HFF-Myc (cell line): ENCODE measurements around the gene PCDHGB3.
"Not testable (repeated sequence)": the region's sequence is repeated elsewhere in the genome, so short reads cannot be mapped to it uniquely, and the experiment has no call there.

Experiments
- DNase-seq: peaks from one replicate; pipeline ENCODE4 v3.0.0-alpha.2; 2011; ENCODE audit warnings: low read depth; ENCODE audit errors: extremely low read depth
- H3K4me3 ChIP-seq: replicated peaks from 2 replicates; pipeline ENCODE4 v1.5.1; 2011; ENCODE audit warnings: low read depth, mild to moderate bottlenecking, control low read depth, low read length
- TF ChIP-seq, protein P1 (sequence below): IDR thresholded peaks from 2 replicates; pipeline ENCODE4 v1.5.1; 2012; ENCODE audit warnings: mild to moderate bottlenecking, low read depth, low read length, control low read depth; ENCODE audit errors: missing control alignments

Gene PCDHGB3

DNA sequence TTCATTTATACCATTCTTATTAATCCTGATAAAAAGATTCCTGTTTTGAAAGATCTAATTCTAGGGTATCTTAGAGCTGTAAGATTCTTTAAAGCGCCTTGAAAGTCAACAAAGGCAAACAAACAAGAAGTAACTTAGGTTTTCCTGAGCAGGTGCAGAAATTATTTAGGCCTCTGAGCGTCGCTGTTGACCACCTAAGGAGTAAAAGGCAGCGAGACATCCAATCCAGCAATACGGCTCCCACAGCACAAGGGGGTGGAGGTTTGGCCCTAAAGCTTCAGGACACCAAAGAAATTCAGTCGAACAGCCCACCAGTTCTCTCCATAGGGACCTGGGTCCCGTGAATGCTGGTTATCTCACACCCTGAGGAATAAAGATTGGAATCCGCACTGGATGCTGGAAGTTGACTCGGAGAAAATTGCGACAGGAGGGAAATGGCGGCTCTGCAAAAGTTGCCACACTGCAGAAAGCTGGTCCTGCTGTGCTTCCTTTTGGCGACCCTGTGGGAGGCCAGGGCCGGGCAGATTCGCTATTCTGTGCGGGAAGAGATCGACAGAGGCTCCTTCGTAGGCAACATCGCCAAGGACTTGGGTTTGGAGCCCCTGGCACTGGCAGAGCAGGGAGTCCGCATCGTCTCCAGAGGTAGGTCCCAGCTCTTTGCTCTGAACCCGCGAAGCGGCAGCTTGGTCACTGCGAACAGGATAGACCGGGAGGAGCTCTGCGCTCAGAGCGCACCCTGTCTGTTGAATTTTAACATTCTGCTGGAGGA lies 31.3 kb upstream of the PCDHGB3 start, which contains the start of gene PCDHGA2:
Gene PCDHGA2, plus strand, starts transcription at position 223 of the 769 bp plus-strand sequence.
- DNase-seq = no peak
- TF ChIP-seq, protein P1, sequence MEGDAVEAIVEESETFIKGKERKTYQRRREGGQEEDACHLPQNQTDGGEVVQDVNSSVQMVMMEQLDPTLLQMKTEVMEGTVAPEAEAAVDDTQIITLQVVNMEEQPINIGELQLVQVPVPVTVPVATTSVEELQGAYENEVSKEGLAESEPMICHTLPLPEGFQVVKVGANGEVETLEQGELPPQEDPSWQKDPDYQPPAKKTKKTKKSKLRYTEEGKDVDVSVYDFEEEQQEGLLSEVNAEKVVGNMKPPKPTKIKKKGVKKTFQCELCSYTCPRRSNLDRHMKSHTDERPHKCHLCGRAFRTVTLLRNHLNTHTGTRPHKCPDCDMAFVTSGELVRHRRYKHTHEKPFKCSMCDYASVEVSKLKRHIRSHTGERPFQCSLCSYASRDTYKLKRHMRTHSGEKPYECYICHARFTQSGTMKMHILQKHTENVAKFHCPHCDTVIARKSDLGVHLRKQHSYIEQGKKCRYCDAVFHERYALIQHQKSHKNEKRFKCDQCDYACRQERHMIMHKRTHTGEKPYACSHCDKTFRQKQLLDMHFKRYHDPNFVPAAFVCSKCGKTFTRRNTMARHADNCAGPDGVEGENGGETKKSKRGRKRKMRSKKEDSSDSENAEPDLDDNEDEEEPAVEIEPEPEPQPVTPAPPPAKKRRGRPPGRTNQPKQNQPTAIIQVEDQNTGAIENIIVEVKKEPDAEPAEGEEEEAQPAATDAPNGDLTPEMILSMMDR = peak; percentile 48
- peak within 1 kb of the TSS; percentile 11; the same call in 1 of the 2 replicates for H3K4me3 ChIP-seq

DNA sequence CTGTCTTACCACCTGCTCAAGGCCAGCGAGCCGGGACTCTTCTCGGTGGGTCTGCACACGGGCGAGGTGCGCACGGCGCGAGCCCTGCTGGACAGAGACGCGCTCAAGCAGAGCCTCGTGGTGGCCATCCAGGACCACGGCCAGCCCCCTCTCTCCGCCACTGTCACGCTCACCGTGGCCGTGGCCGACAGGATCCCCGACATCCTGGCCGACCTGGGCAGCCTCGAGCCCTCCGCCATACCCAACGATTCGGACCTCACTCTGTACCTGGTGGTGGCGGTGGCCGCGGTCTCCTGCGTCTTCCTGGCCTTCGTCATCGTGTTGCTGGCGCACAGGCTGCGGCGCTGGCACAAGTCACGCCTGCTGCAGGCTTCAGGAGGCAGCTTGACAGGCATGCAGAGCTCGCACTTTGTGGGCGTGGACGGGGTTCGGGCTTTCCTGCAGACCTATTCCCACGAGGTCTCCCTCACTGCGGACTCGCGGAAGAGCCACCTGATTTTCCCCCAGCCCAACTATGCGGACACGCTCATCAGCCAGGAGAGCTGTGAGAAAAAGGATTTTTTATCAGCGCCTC lies 29.2 kb upstream of the PCDHGB3 start:
- not testable (repeated sequence) for H3K4me3 ChIP-seq, DNase-seq

DNA sequence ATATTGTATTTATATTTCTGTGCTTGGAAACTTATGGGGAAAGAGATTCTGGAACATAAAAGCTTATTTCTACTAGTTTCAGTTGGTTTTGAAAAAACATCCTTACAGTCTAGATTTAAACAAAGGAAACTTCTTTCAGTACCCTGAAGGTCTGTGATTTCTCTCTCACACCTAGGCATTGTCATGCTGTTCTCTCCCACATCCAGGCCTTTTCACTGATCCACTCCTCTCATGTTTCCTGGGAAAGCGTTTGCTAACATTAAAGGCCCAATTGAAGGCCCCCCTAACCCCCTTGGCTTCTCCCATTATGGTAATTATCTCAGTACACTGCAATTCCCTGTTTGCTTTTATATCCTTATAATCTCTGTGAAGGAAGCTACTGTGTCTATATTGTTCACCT lies 27.3 kb upstream of the PCDHGB3 start:
- TF ChIP-seq, protein P1 = no peak
- no peak overlapping the region for H3K4me3 ChIP-seq
- no peak for DNase-seq

DNA sequence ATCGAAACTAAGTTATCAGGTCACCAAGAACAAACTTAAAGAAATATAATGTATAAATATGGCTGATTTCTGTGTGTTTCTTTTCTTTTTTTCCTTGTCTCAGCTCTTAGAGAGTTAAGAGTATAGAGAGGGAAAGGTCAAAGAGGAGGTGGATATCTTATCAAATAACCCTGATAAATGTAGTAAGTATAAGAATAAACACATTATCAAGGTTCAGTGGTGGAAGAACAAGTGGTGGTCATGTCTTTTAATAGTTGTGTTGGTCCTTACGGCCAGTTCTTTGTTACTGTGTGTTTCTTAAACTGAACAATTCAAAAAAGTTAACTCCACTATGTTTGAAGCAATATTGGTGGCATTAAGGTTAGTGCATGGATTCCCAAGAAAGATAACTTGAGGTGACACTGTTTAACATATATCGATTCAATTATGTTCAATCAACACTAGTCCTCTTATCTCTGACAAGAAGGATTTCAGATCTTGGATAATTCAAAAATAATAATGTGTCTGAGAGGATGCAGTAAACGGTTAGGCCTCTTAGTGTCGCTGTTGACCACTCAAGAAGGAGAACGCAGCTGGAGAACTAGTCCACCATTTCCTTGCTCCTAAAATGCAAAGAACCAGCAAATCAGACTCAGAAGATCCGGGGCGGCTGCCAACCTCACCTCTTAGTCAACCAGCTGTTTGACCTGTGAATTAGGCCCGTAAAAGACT lies 26.6 kb upstream of the PCDHGB3 start, which contains the start of gene PCDHGA3:
Gene PCDHGA3, plus strand, starts transcription at position 588 of the 711 bp plus-strand sequence. CDS start 205 bp downstream, outside the sequence.
- DNase-seq = no peak
- H3K4me3 ChIP-seq = no peak within 1 kb of the TSS

DNA sequence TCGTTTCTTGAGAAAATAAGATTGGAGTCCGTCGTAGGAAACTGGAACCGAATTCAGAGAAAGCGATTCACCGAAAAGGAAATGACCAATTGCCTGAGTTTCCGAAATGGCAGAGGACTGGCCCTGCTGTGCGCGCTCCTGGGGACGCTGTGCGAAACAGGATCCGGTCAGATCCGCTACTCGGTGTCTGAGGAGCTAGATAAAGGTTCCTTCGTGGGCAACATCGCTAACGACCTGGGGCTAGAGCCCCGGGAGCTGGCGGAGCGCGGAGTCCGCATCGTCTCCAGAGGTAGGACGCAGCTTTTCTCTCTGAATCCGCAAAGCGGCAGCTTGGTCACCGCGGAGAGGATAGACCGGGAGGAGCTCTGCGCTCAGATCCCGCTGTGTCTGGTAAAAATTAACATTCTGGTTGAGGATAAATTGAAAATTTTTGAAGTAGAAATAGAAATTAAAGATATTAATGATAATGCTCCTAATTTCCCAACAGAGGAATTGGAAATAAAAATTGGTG lies 26.0 kb upstream of the PCDHGB3 start:
- TF ChIP-seq, protein P1 = no peak
- H3K4me3 ChIP-seq = no peak overlapping the region
- no peak for DNase-seq

More for the DNA sequence above, 26.6 kb upstream of the PCDHGB3 start, which contains the start of gene PCDHGA3:
- TF ChIP-seq, protein P1 = peak; percentile 37

DNA sequence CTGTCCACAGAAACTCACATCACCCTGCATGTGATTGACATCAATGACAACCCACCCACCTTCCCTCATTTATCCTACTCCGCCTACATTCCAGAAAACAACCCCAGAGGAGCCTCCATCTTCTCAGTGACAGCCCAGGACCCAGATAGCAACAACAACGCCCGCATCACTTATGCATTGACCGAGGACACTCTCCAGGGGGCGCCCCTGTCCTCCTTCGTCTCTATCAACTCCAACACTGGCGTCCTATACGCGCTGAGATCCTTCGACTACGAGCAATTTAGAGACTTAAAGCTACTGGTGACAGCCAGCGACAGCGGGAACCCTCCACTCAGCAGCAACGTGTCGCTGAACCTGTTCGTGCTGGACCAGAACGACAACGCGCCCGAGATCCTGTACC lies 24.7 kb upstream of the PCDHGB3 start:
- DNase-seq = no peak
- no peak overlapping the region for H3K4me3 ChIP-seq
- TF ChIP-seq, protein P1 = peak; percentile 3

DNA sequence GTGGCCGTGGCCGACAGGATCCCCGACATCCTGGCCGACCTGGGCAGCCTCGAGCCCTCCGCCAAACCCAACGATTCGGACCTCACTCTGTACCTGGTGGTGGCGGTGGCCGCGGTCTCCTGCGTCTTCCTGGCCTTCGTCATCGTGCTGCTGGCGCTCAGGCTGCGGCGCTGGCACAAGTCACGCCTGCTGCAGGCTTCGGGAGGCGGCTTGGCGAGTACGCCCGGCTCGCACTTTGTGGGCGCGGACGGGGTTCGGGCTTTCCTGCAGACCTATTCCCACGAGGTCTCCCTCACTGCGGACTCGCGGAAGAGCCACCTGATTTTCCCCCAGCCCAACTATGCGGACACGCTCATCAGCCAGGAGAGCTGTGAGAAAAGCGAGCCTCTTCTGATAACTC lies 24.0 kb upstream of the PCDHGB3 start:
- H3K4me3 ChIP-seq, DNase-seq: not testable (repeated sequence)
